HG03378 (cell line): ENCODE data around the gene SUN2.

Experiments
- ATAC-seq: cut with Tn5 transposase; IDR thresholded peaks from one replicate; pipeline ENCODE4 v1.9.1; 2021; ENCODE audit warnings: mild to moderate bottlenecking, moderate library complexity; ENCODE audit not compliant: unreplicated experiment

SUN2 gene

DNA sequence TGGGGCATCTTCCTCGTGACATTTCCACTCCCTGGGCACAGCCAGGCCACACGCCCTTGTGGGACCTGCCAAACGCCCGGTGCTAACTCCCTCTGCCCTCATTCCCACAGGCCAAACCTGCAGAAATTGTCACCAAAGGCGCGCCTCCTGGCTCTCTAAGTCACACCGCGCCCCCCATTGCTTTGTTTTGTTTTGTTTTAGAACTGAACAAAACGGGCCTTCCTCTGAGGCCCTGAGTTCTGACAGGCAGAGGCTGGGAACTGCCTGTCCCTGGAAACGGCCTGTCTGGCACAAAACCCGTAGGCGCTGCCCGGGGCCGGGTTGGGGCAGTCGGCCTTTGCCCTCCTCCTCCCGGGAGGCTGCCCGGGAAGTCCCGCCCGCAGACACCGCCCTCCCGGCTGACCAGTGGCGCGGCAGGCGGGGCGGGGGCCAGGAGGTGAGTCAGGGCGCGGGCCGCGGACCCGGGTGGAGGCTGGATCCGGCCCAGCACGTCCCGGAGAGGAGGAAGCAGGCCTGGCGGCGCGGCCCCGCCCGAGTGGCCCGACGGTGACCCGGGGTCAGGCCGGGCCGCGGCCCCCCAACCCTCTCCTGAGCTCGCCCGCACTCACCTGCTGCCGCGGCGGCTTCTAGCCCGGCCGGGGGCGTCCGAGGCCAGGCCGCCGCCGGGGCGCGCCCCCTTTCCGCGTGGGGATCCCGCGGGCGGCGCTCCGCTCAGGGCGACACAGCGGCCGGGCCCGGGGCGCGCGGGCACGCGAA, 465 bp downstream of the SUN2 start:
- no peak for ATAC-seq

DNA sequence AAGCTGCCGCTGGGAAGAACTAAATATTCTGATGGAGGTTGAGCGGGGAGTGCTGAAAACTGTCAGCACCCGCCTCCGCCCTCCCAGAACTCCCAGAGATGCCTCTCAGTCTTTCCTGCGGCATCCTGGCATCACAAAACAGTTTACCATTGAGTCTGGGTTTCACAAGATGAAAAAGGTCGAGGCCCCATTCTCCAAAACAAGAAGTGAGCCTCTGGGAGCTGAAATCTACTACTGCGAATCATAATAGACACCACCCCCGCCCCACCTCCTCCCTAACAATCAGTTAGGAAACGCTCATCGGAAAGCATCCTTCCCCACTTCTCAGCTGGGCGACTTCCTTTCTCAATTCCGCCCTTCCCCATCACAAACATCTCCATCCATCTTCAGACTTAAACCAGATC, 1.0 kb downstream of the SUN2 start:
- no peak for ATAC-seq

DNA sequence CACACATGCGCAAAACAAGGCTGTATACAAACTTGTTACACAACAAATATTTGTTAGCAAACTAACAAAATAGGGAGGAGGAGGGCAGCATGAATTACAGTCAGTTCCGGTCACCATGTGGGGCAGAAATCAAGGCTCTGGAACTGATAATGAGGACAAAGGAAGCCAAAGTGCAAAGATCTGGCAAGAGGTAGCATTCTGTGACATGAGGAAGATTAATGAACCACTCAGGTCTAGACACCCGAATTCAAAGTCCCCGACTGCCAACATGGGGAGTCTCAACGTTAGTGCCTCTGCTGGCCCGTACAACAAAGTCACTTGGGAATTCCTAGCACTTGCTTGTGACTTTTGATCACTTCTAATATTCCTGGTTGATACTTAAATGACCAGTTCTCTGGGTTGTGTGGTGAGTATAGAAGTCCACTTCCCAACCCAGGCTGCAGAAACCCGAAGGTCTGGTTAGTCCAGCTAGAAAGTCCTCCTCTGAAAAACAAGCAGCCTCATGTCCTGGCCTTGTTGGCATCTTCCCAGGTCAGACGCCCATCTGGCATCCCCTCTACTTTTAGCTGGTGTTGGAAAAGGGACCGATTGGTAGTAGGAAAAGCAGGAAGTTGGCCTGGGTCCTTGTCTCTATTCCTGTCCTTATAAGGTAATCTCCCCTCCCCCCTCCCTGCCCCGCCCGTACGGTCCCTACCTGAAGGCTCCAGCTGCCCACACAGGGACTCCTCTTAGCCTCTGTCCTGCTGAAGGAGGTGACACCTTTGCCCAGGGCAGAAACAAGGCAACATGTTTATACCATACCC, 1.6 kb downstream of the SUN2 start:
- no peak for ATAC-seq

DNA sequence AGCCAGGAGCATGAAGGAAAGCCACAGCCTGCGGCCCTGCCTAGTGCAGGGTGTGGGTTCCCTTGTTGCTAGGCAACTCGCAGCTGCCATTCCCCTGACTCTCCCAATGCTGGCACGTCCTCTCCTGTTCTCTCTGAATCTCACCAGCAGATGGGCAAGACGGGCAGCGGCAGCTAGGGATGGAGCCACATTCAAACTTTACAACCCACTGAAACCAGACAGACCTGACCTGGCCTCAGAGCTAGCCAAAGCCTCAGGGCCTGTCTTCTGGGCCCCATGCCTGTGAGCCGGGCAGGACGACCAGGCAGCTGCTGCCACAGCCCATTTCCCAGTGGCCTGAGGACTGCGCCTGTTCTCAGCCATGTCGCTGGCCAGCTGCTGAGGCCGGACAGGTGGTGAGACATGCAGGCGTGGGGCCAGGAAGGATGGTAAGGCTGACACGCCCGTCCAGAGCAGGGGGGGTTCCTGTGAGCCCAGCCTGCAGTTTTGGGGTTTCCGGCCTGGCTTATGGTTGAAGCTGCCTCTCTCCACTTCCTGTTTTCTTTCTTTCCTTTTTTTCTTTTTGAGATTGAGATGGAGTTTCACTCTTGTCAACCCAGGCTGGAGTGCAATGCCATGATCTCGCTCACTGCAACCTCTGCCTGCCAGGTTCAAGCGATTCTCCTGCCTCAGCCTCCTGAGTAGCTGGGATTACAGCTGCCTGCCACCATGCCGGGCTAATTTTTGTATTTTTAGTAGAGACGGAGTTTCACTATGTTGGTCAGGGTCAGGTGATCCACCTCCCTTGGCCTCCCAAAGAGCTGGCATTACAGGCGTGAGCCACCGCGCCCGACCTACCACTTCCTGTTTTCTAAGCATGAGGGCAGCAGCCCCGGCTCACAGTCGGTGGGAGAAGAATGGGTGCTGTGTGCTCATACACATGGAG, 4.1 kb downstream of the SUN2 start:
- no peak for ATAC-seq

DNA sequence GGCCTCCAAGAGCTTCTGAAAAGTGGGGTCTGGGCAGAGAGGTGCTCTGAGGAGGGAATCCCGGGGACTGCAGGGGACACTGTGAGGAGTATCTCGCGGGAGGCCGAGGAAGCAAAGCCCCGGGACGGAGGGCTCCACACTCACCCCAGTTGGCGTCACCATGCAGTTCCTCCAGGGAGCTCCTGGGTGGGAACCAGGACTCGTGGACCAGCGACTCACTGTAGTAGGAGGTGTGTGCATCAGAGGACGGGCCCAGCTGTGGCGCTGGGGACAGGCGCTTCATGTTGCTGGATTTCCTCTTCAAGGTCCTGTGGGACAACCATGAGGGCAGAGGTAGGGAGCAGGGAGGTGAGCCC, 4.8 kb downstream of the SUN2 start:
- ATAC-seq, result no peak

DNA sequence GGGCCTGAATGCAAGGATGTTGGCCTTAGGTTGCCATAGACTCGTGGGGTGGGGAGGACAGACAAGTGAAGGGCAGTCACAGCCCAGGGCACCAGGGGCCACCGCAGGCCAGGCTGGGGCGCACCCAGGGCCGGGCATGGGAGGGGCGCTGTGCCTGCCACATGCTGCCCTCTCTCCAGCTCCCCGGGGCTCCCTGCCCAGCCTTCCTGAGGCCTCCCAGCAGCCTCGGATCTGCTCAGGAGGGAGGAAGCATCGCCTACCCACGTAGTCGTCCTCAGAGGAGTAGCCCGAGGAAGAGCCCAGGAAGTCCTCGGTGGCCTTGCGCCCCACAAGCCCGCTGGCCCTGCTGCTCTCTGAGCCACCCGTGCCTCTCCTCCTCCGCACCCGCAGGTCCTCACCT, 5.2 kb downstream of the SUN2 start:
- no peak for ATAC-seq

DNA sequence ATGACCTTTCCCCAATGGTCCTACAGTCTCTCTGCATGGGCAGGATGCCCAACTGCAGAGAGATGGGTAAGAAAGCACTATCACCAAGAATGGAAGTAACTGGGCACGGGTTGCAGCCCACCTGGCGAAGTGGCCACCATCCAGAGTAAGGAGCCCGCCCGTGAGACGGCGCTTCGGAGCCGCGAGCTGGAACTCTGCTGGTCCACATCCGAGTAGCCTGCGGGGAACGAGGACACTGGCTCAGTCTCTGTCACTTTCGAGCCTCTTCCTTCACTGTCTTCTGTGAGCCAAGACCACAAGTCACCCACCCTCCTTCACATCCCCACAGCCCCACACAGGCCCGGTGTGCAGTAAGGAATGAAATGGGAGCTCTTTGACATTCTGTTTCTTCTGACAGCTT, 5.7 kb downstream of the SUN2 start:
- no peak for ATAC-seq

DNA sequence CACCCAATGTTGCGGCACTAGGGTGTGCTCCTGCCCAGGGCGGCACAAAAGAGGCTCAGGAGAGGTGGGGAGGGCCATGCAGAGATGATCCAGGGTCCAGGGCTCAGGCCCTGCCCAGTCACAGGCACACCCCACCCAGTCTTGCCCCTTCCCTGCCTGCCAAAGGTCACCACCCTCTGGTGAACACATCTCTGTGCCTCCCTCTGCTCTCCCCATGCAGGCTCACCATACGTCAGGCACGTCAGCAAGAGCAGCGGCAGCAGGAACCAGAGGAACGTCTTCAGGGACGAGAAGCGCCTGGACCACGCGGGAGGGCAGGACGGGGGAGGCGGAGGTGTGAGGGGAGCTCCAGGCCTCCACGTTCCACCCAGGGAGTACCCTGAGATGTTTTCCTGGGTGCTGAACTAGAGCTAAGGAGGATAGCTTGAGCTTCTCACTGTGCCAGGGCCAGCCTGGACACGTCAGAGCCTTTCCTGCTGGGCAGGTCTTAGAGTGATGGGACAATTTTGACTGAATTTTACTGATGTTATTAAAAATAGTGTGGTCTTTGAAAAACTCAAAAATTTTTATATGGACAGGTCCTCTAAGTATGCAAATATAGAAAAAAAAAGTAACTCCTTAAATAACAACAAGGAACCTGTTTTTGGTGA, 7.2 kb downstream of the SUN2 start:
- no peak for ATAC-seq

DNA sequence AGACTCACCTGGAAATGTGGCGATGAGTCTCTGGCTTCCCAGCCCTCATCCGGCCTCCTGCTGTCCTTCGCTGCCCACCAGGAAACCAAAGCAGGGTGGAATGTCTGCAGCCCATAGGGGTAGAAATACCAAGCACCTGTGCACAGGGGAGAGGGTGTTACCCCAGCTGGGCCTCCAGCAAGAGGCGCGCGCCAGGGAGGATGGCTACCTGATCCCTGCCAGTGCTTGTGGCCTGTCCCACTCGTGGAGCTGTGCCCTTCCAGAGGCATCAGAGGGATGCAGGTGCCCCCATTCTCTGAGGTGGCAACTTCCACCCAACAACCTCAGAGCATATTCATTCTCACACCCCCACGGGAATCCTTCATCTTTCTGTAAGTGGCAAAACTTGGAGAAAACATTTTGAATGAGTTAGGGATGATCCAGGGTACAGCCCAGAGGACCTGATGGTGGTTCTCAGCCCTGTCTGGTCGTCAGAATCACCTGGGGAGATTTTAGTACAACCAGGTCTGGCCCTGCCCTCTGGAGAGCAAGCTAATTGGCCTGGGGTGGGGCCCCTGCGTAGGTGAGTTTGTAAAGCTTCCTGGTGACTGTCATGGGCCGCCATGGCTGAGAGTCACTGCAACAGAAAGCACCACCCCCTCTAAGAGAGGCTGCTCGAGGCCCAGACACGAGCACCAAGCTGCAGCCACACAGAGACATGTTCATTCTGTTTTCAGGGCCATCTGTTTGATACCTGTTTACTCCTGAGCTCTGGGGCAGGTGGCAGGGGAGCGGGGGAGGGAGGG, 9.9 kb downstream of the SUN2 start:
- no peak for ATAC-seq

DNA sequence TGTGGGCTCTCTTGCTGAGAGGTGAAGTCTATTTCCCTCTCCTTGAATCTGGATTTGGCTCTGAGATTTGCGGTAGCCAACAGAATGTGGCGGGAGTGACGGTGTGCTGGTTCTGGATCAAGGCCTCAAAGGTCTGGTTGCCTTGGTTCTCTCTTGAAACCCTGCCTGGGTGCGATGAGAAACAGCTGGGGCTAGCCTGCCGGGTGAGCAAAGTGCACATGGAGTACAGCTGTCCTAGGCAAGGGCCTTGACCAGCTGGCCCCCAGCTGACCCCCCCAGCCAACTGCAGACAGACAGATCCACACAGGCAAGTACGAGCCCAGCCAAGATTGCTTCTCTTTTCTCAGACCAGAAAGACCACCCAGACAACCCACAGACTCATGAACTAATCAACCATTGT, 10.8 kb downstream of the SUN2 start:
- no peak for ATAC-seq

DNA sequence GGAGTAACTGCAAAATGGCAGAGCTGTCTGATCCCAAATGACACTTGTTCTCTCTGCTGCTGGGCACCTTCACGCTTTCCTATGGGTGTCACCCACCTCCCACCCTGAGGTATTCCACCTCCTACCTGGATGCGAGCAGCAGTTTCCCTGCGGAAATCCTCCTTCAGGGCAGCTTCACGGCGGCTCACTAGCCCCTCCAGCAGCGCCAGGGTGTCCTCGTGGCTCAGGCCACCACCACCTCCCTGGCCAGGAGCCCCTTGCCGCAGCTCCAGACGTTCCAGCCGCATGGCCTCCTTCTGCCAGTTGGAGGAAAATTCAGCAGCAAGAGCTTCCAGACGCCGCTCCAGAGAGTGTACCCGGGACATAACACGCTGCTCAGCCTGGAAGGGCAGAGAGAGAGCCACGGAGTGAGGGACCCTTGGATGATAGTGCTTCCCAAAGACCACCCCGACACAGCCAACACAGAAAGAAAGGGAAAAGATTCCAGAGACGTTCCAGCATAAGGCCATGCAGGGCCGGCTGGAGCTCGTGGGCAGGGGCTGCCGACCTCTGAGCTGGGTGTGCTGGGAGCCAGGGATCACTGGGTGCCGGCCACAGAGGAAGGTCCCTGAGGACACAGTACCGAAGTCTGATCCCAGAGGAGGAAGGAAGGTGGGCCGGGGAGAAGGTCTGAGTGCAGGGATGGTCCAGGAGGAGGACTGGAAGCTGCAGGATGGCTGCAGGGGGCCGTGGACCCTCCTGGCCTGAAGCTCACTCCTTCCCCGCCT, 13.4 kb downstream of the SUN2 start:
- no peak for ATAC-seq

DNA sequence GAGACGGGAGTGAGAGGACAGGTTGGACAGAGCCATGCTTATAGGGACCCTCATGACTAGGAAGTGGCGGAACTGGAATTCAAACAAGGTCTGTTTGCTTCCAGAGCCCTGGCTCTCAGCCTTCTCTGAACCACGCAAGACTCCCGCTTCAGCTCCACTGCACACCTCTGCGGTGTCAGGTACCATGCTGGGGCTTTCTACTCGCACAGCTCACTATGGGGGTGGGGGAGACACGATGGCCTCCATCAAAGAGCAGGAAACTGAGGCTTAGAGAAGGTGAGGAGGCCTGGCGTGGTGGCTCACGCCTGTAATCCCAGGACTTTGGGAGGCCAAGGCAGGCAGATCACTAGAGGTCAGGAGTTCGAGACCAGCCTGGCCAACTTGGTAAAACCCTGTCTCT, 14.2 kb downstream of the SUN2 start:
- no peak for ATAC-seq

DNA sequence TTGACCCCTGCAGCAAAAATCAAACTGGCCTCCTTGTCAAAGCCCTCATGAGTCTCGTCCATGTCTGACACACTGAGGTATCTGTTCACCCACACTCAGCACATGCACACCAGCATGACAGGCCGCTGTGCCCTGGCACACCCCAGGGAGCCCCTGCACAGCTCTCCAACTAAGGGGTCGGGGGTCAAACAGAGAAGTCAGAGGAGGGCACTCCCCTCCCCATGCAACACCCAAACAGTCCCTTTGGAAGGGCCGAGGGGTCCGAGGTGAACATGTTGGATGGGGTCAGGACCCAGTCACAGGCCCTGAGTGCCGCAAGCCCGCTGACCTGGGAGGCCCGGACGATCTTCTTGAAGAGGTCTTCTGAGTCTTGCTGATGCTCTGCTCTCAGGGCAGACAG, 14.6 kb downstream of the SUN2 start:
- no peak for ATAC-seq

DNA sequence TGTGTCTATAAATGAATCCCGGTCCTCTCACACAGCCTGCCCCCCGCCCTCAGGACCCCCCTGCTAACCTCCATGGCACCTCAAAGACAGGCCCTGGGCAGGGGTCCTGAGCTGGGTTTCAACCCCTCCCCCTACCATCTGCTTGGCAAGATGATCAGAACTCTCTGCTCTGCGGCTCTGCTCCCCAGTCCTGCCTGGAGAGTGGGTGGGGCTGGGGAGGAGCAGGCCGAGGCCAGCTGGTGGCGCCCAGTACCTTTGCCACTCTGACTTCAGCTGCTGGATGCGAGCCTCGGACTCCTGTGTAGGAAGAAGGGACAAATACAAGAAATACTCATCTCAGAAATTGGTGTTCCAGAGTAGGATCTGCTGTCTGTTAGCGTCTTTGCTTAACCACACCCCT, 15.0 kb downstream of the SUN2 start:
- ATAC-seq, result no peak

DNA sequence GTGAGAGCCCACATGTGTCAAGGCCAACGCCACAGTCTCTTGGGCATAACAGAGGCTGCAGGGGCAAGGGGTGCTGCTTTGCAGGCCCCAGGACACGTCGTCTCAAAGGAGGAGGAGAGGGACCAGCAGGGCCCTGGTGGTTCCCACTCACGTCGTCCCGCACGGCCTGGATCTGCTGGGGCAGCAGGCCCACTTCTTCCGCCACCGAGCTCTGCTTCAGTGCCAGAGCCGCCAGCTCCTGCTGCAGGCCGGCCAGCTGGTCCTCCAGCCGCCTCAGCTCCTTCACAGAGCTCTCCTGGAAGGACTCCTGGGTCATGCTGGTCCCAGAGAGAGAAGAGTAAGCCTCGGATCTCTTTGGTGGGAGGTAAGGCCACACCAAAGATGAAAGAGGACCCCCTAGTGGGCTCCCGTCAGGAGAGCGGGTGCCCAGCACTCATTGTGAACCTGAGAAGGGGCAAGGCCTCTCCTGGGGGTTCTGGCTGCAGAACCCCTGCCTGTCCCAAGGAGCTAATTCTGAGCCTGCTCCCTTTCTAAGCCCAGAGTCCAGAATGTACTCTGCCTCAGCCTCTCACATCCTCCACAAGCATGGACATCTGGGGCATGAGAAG, 15.6 kb downstream of the SUN2 start:
- ATAC-seq, result no peak

DNA sequence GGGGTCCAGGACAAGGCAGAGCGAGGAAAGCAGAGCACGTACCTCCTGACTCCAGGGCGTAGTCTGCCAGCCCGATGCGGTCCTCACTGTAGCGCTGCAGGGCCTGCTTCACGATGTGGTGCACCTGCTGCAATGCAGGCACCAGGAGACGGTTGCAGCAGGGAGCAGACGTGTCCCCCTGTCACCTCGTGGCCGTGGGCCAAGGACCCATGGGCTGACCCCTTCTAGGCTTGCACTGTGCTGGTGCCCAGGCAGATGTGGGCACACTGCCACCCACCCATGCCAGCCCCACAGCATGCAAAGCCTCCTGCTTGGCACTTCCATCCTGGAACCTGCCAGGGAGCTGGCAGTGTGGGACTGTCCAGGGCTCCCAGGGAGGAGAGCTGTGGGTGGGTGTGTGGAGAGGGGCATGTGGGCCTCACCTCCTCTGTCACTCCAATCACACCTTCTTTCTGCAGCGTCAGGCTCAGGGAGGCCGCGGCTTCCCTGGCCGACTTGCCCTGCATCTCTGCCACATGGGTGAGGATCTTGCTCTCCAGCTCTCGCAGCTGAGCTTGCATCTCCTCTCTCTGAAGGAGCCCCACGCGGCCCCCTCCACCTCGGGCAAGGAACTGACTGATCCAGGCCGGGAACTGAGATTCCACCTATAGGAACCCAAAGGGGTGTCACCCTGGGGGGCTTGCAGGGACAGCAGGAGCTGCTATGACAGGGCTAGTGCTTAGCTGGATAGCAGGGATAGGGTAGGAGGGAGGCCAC, 16.3 kb downstream of the SUN2 start:
- no peak for ATAC-seq

DNA sequence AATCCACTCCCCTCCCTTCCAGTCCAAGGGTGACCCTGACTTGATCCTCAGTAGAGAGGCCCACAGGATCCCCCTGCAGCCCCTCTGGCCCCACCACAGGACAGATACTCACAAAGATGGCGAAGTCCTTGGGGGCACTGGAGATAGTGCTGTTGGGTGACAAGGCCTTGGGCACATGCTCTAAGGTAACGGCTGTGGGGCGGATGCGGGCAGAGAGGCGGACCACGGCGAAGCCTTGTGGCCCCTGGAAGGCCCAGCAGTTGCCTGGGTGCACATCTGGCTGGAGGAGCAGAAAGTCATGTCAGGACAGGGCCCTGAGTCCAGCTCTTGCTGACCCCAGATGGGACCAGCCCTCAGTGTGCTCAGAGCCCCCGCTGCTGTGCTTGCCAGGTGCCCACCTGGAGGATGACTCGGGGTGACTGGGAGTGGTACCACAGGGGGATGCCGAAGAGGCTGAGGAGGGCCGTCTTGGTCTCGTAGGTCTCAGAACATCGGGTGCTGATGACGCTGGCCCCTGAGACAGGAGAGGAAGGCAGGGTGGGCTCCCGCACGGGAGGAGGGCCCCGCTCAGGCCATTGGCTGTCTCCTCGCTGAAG, 17.2 kb downstream of the SUN2 start:
- ATAC-seq, result no peak
